Pancreas (tissue), 10 donors: ENCODE measurements around the gene CDK4. TPM values are rescaled to one million over a fixed set of nuclear protein-coding genes. Genes with fewer than 3 reads are reported as not detected.
A peak's percentile ranks its signal among the peaks of the same experiment; 100 is the strongest.

Source experiments
- ATAC-seq, 4 donors: fragments of 200-7000 bp; cut with Tn5 transposase; one replicate each; pipeline versions ENCODE4 v1.8.0 to v1.9.1; 2020; ENCODE audit warnings: mild to moderate bottlenecking in 4 of 4, moderate library complexity in 4 of 4
- DNase-seq, 6 donors: peaks; one replicate each; pipeline ENCODE4 v3.0.0-alpha.2; 2020
- FAIRE-seq: peaks from 2 replicates; lab custom pipeline; 2012; peaks lifted over from hg19 to GRCh38; lab: Jason Lieb, UNC
- H3K27ac ChIP-seq, 4 donors: fragments of 200-600 bp; sonication (generic); 1 replicate in 3 of 4; 2 replicates in 1 of 4; pipeline versions ENCODE4 v1.5.0 to v1.8.0; 2020
- H3K27me3 ChIP-seq, 4 donors: fragments of 200-600 bp; one replicate each; pipeline ENCODE4 v1.8.0; 2021
- H3K36me3 ChIP-seq, 3 donors: fragments of 200-600 bp; sonication (generic) in 1 of 3; one replicate each; pipeline versions ENCODE4 v1.5.0 to v1.8.0; 2020 to 2021
- H3K4me1 ChIP-seq, 3 donors: fragments of 200-600 bp; one replicate each; pipeline ENCODE4 v1.8.0; 2021
- H3K4me3 ChIP-seq, 4 donors: fragments of 200-600 bp; sonication (generic) in 2 of 4; one replicate each; pipeline versions ENCODE4 v1.5.0 to v1.8.0; 2020 to 2021
- H3K9me3 ChIP-seq, 4 donors: fragments of 200-600 bp; one replicate each; pipeline ENCODE4 v1.8.0; 2021
- CTCF ChIP-seq, 4 donors: fragments of 200-600 bp; sonication (generic) in 3 of 4; IDR thresholded peaks; one replicate each; pipeline versions ENCODE4 v1.5.0 to v1.8.0; 2021; ENCODE audit warnings: antibody characterized with exemption in 4 of 4
- WGBS, 2 donors: extraction: QIAGEN DNeasy Blood & Tissue Kit; methylation state at CpG; one replicate each; pipeline ENCODE4 v1.1.7; 2013; 5-methylcytosine and 5-hydroxymethylcytosine counted together
- intact Hi-C, 3 donors: fragments of 100-400 bp; cut with DNase I; formaldehyde crosslinking; loops; one replicate each; pipeline versions ENCODE4 v1.11.1 to v1.14.2; 2022
- polyA plus RNA-seq, 2 donors: library from polyadenylated mRNA; stranded (reverse); fragments of 200-250 nt; gene quantifications; one replicate each; pipeline ENCODE4 v1.2.3, GENCODE V29; 2013
- total RNA-seq, 6 donors: library from RNA; stranded (reverse); fragmentation: NEBNext Ultra II Directional in 4 of 6; extraction: Animal tissue kit (Norgen Biotek cat#: 25700) in 4 of 6; gene quantifications; one replicate each; pipeline versions ENCODE4 v1.2.1 to v1.2.4, GENCODE V29; 2021 to 2023
- donor health status: healthy with polysubstance abuse.
- donor health status: DM: no; HTN: no; CAD: no; lungs with moderate emphysema.
- donor health status: DM: no; HTN: no; CAD: no.
- donor health status: control.
- donor health status: control.
- donor health status: Bipolar disorder and iron deficiency.
- donor health status: DM: yes; HTN: yes; CAD: no.
- donor health status: DM: no; HTN: no; CAD: no.
- donor health status: DM: no; HTN: no; CAD: no.
- donor health status: DM: yes; HTN: yes; CAD: no.

The CDK4 gene
- total and polyA plus RNA-seq, 8 donors: 26.7 to 48.5 (median 40.3) TPM

GRCh38 chr12:57795354-57795753 lies 43.2 kb upstream of the CDK4 start:
- Histone ChIP-seq H3K27me3 (no peaks in the 10 kb centered on the region), H3K4me1 (no peaks in the 10 kb centered on the region), H3K9me3 (no peaks in the 10 kb centered on the region), H3K27ac (no peak overlapping the region), H3K36me3 (peaks cover 0 to 62% (median 10%) of the 10 kb centered on the region in 3 donors), H3K4me3 (no peak overlapping the region)
- no peak for TF ChIP-seq CTCF (IDR thresholded peaks at IDR 0.05)
- DNase-seq (no peak), ATAC-seq (no peak), FAIRE-seq (no peak)
- 92 to 95% methylated on average over 6 of the region's 6 CpGs for WGBS, 2 donors
- intact Hi-C loops: no loop called here

GRCh38 chr12:57793920-57794319 lies 41.8 kb upstream of the CDK4 start:
- no peak for TF ChIP-seq CTCF (IDR thresholded peaks at IDR 0.05)
- Histone ChIP-seq H3K27ac (no peak overlapping the region), H3K27me3 (no peaks in the 10 kb centered on the region), H3K36me3 (peaks cover 0 to 60% (median 10%) of the 10 kb centered on the region in 3 donors), H3K4me3 (no peak overlapping the region), H3K4me1 (no peaks in the 10 kb centered on the region), H3K9me3 (no peaks in the 10 kb centered on the region)
- no peak for DNase-seq
- intact Hi-C loops: no loop called here
- ATAC-seq: peak in 1 of 4 donors; percentile 52
- 21 to 37% methylated on average over 1 of the region's 1 CpG for WGBS, 2 donors
- FAIRE-seq: no peak

- no peak for FAIRE-seq
- WGBS, 2 donors: 83 to 90% methylated on average over 11 of the region's 11 CpGs
- no peak for TF ChIP-seq CTCF (IDR thresholded peaks at IDR 0.05)
- H3K27me3 ChIP-seq: no peaks in the 10 kb centered on the region
- peaks cover 4 to 15% (median 14%) of the 10 kb centered on the region in 3 donors for H3K4me1 ChIP-seq
- peak overlapping the region in 1 of 4 donors; percentile 88 for H3K4me3 ChIP-seq
- DNase-seq: no peak
- no peaks in the 10 kb centered on the region for H3K9me3 ChIP-seq
- ATAC-seq: no peak
- H3K27ac ChIP-seq: no peak overlapping the region
- peaks cover 3 to 36% (median 7%) of the 10 kb centered on the region in 3 donors for H3K36me3 ChIP-seq
- intact Hi-C loops: no loop called here
Observed at GRCh38 chr12:57783861-57784260, 31.8 kb upstream of the CDK4 start.

GRCh38 chr12:57783466-57783801 lies 31.3 kb upstream of the CDK4 start:
- DNase-seq (no peak), ATAC-seq (no peak), FAIRE-seq (no peak)
- H3K36me3 ChIP-seq: peaks cover 3 to 33% (median 7%) of the 10 kb centered on the region in 3 donors
- no peaks in the 10 kb centered on the region for H3K9me3 ChIP-seq
- H3K4me1 ChIP-seq: peaks cover 4 to 15% (median 14%) of the 10 kb centered on the region in 3 donors
- peak overlapping the region; percentile 58 to 91 (median 84) for H3K4me3 ChIP-seq
- intact Hi-C loops: no loop called here
- H3K27ac ChIP-seq: no peak overlapping the region
- H3K27me3 ChIP-seq: no peaks in the 10 kb centered on the region
- 66 to 72% methylated on average over 12 of the region's 12 CpGs for WGBS, 2 donors
- TF ChIP-seq CTCF (IDR thresholded peaks at IDR 0.05): no peak

- H3K27ac ChIP-seq: peak within 1 kb of the TSS in 2 of 4 donors; percentile 47 to 53
- peak within 1 kb of the TSS; percentile 58 to 91 (median 84) for H3K4me3 ChIP-seq
- H3K9me3 ChIP-seq: no peaks in the 10 kb centered on the region
- peaks cover 4 to 15% (median 14%) of the 10 kb centered on the region in 3 donors for H3K4me1 ChIP-seq
- peak; percentile 77 to 89 (median 82) for TF ChIP-seq CTCF (IDR thresholded peaks at IDR 0.05)
- no peaks in the 10 kb centered on the region for H3K27me3 ChIP-seq
- WGBS, 2 donors: 0 to 1% methylated on average over 45 of the region's 45 CpGs
- peaks cover 3 to 27% (median 7%) of the 10 kb centered on the region in 3 donors for H3K36me3 ChIP-seq
- intact Hi-C loops: no loop called here
- no peak for FAIRE-seq
- peak; percentile 95 to 99 (median 98) for ATAC-seq
- peak; percentile 91 to 98 (median 94) for DNase-seq
Observed at GRCh38 chr12:57782608-57783465, 30.7 kb upstream of the CDK4 start, which contains the start of gene TSFM. TSFM (plus strand) TSS chr12:57782787; CDS start chr12:57782802, 15 bp downstream.
